ENCODE measurements around the gene TNFAIP8. TPM values are rescaled to one million over a fixed set of nuclear protein-coding genes. Genes with fewer than 3 reads are reported as not detected.
A peak's percentile ranks its signal among the peaks of the same experiment; 100 is the strongest.

Gene TNFAIP8
- total and polyA plus RNA-seq, 11 donors = 3.6 to 30.8 (median 12.6) TPM

DNA sequence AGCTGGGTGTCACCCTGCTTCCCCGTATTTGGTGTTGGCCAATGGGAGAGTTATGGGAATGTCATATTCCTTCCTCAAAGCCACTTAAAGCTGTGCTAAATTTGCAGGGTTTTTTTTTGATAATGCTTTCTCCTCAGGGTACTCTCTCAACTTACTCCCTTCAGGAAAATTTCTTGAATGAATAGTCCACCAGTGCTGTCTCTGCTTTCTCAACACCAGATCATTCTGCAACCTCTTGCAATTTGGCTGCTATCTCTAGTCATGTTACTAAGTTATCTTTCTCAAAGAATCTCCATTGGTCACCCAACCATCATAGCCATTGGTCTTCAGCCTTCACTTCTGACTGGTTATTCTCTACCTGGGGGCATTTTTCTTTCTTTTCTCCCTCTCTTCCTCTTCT, 13.4 kb upstream of the TNFAIP8 start:
- ATAC-seq (no peak), DNase-seq (no peak)
- Histone ChIP-seq H3K9me3 (no peaks in the 10 kb centered on the region), H3K4me3 (peak overlapping the region in 1 of 12 donors; percentile 3), H3K27ac (peak overlapping the region in 1 of 12 donors; percentile 86), H3K36me3 (no peaks in the 10 kb centered on the region), H3K27me3 (no peaks in the 10 kb centered on the region), H3K4me1 (peaks cover 0 to 95% (median 4%) of the 10 kb centered on the region in 12 donors)
- intact Hi-C loops (cut with DNase I) = no loop called here
- WGBS, 4 donors = 92 to 100% (median 92%) methylated on average over 1 of the region's 1 CpG
- TF ChIP-seq, protein P1, sequence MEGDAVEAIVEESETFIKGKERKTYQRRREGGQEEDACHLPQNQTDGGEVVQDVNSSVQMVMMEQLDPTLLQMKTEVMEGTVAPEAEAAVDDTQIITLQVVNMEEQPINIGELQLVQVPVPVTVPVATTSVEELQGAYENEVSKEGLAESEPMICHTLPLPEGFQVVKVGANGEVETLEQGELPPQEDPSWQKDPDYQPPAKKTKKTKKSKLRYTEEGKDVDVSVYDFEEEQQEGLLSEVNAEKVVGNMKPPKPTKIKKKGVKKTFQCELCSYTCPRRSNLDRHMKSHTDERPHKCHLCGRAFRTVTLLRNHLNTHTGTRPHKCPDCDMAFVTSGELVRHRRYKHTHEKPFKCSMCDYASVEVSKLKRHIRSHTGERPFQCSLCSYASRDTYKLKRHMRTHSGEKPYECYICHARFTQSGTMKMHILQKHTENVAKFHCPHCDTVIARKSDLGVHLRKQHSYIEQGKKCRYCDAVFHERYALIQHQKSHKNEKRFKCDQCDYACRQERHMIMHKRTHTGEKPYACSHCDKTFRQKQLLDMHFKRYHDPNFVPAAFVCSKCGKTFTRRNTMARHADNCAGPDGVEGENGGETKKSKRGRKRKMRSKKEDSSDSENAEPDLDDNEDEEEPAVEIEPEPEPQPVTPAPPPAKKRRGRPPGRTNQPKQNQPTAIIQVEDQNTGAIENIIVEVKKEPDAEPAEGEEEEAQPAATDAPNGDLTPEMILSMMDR (IDR thresholded peaks at IDR 0.05) = no peak
- no peak for TF ChIP-seq POLR2A (IDR thresholded peaks at IDR 0.05)

DNA sequence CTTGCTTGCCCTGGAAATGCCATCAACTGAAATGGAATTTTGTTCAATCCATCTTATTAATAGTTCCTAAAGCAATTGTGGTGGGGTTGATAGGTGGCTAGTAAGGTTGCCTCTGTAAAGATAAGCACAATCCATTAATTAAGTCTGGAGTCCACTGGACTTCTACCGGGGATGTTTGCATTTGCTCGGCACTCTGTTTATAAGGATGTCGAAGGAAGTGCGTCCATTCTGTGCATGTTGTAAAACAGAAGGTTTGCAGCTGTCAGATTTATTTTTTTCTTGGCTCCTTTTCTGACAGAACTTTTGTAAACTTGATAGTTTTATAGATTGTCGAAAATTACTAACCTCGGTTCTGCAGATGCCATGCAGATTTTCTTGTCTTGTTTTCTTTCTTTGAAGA, 12.8 kb upstream of the TNFAIP8 start:
- Histone ChIP-seq H3K36me3 (no peaks in the 10 kb centered on the region), H3K4me3 (no peak overlapping the region), H3K27me3 (no peaks in the 10 kb centered on the region), H3K9me3 (no peaks in the 10 kb centered on the region), H3K27ac (peak overlapping the region in 1 of 12 donors; percentile 86), H3K4me1 (peaks cover 0 to 96% (median 1%) of the 10 kb centered on the region in 12 donors)
- no peak for ATAC-seq
- no peak for DNase-seq
- intact Hi-C loops (cut with DNase I) = no loop called here
- no peak for TF ChIP-seq POLR2A (IDR thresholded peaks at IDR 0.05)
- TF ChIP-seq, protein P1 (IDR thresholded peaks at IDR 0.05) = no peak
- 66 to 79% (median 73%) methylated on average over 6 of the region's 6 CpGs for WGBS, 4 donors

DNA sequence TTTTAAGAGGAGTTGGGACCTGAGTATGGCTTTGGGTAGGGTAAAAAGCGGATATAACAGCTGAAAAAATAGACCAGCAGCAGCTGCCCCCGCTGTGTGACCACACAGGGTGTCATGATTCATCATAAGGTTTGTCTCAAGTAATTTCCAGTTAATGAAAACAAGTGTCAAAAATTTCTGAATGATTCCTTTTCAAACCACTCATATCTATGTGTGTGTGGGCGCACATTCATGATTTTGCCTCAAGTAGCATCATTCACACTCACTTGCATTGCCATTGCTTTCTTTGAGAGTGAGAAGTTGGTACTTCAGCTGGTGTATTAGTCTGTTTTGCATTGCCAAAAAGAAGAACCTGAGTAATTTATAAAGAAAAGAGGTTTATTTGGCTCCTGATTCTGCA, 12.1 kb upstream of the TNFAIP8 start:
- ATAC-seq (peak in 1 of 4 donors; percentile 46), DNase-seq (no peak)
- intact Hi-C loops (cut with DNase I) = no loop called here
- Histone ChIP-seq H3K27me3 (no peaks in the 10 kb centered on the region), H3K4me3 (no peak overlapping the region), H3K36me3 (no peaks in the 10 kb centered on the region), H3K9me3 (no peaks in the 10 kb centered on the region), H3K4me1 (peaks cover 0 to 92% (median 0%) of the 10 kb centered on the region in 12 donors), H3K27ac (peak overlapping the region in 1 of 12 donors; percentile 86)
- WGBS, 4 donors = 86 to 95% (median 89%) methylated on average over 3 of the region's 3 CpGs
- TF ChIP-seq, protein P1 (IDR thresholded peaks at IDR 0.05) = no peak
- TF ChIP-seq POLR2A (IDR thresholded peaks at IDR 0.05) = no peak

DNA sequence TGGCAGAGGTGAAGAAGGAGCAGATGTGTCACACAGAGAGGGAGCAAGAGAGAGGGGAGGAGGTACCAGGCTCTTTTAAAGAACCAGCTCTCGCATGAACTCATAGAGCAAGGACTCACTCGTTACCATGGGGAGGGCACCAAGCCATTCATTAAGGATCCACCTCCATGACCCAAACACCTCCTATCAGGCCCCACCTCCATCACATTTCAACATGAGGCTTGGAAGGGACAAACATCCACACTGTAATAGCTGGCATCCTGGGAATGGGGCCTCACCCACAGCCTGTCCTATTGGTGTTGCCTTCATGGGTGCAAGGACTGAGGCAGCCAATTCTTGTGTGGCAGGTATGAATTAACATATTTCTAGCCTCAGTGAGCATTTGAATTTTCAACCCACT, 11.6 kb upstream of the TNFAIP8 start:
- DNase-seq (no peak), ATAC-seq (no peak)
- no peak for TF ChIP-seq POLR2A (IDR thresholded peaks at IDR 0.05)
- TF ChIP-seq, protein P1 (IDR thresholded peaks at IDR 0.05) = no peak
- Histone ChIP-seq H3K27ac (peak overlapping the region in 1 of 12 donors; percentile 86), H3K4me3 (no peak overlapping the region), H3K27me3 (no peaks in the 10 kb centered on the region), H3K9me3 (no peaks in the 10 kb centered on the region), H3K36me3 (no peaks in the 10 kb centered on the region), H3K4me1 (peaks cover 0 to 91% (median 0%) of the 10 kb centered on the region in 12 donors)
- intact Hi-C loops (cut with DNase I) = no loop called here
- 49 to 84% (median 60%) methylated on average over 2 of the region's 2 CpGs for WGBS, 4 donors

All from heart left ventricle (tissue), 16 donors.